ENCODE results near the gene MRPL1.
"Not testable (repeated sequence)": the region's sequence is repeated elsewhere in the genome, so short reads cannot be mapped to it uniquely, and the experiment has no call there.

GRCh38 chr4:77945929-77946328 is 83.3 kb downstream of the MRPL1 start:
- TF ChIP-seq CTCF (tag by site-specific recombination; IDR thresholded peaks at IDR 0.05); ZBTB11 (tag by site-specific recombination; conservative IDR thresholded peaks at IDR 0.05; ENCODE audit: low read depth); PRDM4 (tag by site-specific recombination; IDR thresholded peaks at IDR 0.05); MYNN (tag by site-specific recombination; IDR thresholded peaks at IDR 0.05; ENCODE audit: borderline replicate concordance); ZNF24 (tag by site-specific recombination; IDR thresholded peaks at IDR 0.05); MEIS1 (CRISPR knock-in tag; IDR thresholded peaks at IDR 0.05; ENCODE audit: borderline replicate concordance); ZNF596 (tag by site-specific recombination; IDR thresholded peaks at IDR 0.05); ZNF777 (tag by site-specific recombination; IDR thresholded peaks at IDR 0.05; ENCODE audit: borderline replicate concordance); ZNF274 (IDR thresholded peaks at IDR 0.05; ENCODE audit: low read length); ZNF274 (tag by site-specific recombination; IDR thresholded peaks at IDR 0.05; ENCODE audit: borderline replicate concordance); ZNF146 (tag by site-specific recombination; IDR thresholded peaks at IDR 0.05); ZNF132 (tag by site-specific recombination; IDR thresholded peaks at IDR 0.05; ENCODE audit: borderline replicate concordance); ZNF121 (tag by site-specific recombination; IDR thresholded peaks at IDR 0.05); ZNF398 (tag by site-specific recombination; IDR thresholded peaks at IDR 0.05); ZNF529 (tag by site-specific recombination; IDR thresholded peaks at IDR 0.05; ENCODE audit: insufficient replicate concordance): not testable (repeated sequence)
